ENCODE measurements around the gene RILPL2.

The RILPL2 gene

GRCh38 chr12:123396954-123397353 lies 39.5 kb downstream of the RILPL2 start:
- H3K4me3 ChIP-seq (ENCODE audit: low read depth, low read length), result no peak overlapping the region

DNA sequence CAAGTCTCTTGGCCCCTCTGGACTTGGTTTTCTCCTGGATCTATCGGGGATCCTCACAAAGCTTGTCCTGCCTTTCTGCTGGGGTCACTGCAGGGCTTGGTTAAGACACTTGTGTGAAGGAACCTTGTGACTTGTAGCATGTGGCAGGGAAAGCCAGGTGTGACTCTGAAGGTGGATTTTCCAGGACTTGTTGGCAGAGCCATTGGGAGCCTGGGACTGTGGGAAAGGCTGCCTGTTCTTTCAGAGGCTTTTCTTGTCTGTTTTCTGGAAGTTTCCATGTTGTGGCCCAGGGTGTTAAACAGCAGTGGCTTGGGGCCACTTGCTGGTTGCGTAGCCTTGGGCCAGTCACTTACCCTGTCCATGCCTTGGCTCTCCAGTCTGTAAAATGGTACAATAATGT lies 39.9 kb downstream of the RILPL2 start:
- TF ChIP-seq CTCF (IDR thresholded peaks at IDR 0.05; ENCODE audit: borderline replicate concordance, insufficient read depth, low read depth, low read length), result no peak

More at GRCh38 chr12:123396954-123397353, 39.5 kb downstream of the RILPL2 start:
- TF ChIP-seq CTCF (IDR thresholded peaks at IDR 0.05; ENCODE audit: borderline replicate concordance, insufficient read depth, low read depth, low read length), result no peak

DNA sequence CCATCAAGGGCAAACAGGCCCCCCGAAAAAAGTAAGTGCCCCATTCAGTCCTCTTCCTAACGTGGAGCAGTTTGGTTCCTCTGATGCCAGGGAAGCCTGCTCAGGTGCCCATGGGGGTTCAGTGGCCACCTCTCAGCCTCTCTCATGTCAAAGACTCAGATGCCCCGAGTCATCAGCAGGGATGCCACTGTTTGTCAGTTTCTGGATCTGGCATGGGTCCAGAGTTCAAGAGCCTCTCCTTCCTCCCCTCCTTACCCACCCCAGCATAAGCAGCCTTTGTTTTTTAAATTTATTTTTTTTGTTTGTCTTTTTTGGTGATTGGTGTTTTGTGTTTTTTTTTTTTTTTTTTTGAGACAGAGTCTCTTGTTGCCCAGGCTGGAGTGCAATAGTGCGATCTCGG lies 41.2 kb downstream of the RILPL2 start:
- no peak overlapping the region for H3K4me3 ChIP-seq (ENCODE audit: low read depth, low read length)
- TF ChIP-seq CTCF (IDR thresholded peaks at IDR 0.05; ENCODE audit: borderline replicate concordance, insufficient read depth, low read depth, low read length), result no peak

More for the DNA sequence above, 39.9 kb downstream of the RILPL2 start:
- H3K4me3 ChIP-seq (ENCODE audit: low read depth, low read length), result no peak overlapping the region

- TF ChIP-seq CTCF (IDR thresholded peaks at IDR 0.05; ENCODE audit: borderline replicate concordance, insufficient read depth, low read depth, low read length), result no peak
- no peak overlapping the region for H3K4me3 ChIP-seq (ENCODE audit: low read depth, low read length)
Measured at GRCh38 chr12:123393747-123394146, 42.7 kb downstream of the RILPL2 start.

DNA sequence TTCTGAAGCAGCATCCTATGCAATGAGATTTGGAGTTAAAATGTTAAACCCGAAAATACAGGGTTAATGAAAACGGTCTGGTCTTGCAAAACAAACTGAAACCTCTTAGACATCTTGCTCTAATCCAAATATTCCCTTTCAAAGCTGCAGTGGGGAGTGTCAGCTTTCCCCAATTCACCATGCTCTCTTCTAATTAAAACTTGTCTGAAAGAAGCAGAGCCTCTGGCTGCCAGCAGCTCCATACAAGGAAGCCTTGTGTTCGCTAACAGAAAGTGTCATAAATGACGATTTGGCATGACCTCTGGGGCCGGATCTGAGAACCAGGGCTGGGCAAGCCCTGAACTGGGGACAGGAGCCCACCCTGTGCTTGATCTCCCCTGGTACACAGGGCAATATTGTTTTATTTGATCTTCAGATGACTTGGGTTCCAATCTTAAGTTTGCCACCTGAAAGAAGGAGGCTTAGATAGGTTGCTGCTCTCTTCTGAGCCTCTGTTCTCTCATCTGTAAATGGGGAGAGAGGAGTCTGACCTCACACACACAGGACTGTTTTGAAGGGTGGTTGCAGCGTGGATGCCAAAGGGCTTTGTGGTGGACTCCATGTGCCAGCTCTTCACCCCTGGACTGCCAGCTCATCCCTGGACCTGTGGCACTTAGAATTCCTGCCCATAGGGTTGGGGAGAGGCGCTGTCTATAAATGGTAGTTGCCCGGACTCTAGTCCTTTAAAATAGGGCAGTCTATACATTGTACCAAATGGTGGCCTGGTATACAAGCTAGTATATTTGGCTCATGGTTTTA lies 44.7 kb downstream of the RILPL2 start:
- no peak overlapping the region for H3K4me3 ChIP-seq (ENCODE audit: low read depth, low read length)
- TF ChIP-seq CTCF (IDR thresholded peaks at IDR 0.05; ENCODE audit: borderline replicate concordance, insufficient read depth, low read depth, low read length), result no peak

DNA sequence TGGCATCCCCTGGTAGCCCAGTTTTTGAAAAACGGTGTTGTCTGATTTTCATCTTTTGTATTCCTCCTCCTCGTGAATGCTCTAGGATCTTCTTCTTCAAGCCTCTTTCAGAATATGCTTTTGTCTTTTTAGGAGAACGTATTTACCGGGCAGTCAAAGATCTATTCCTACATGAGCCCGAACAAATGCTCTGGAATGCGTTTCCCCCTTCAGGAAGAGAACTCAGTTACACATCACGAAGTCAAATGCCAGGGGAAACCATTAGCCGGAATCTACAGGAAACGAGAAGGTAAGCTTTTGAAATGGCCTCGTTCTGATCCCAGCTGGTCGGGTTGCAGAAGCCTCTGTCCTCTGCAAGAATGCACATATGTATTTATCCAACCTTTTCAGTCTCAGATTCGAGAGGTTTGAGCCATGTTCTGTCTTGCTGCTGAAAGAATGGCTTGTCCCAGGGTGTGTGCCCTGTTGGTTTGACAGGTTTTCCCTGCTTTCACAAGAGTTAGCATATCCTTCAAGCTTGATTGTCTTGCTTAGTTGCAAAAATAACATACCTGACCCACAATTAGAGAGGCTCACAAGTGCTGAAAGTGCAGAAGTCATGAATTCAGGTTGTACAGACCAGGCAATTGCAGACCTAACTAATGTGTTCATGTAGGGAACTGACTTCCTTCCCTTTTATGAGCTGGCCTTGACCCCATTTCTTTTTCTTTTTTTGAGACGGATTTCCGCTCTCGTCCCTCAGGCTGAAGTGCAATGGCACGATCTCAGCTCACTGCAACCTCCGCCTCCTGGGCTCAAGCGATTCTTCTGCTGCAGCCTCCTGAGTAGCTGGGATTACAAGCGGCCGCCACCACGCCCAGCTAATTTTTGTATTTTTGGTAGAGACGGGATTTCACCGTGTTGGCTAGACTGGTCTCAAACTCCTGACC lies 45.7 kb downstream of the RILPL2 start:
- no peak for TF ChIP-seq CTCF (IDR thresholded peaks at IDR 0.05; ENCODE audit: borderline replicate concordance, insufficient read depth, low read depth, low read length)
- H3K4me3 ChIP-seq (ENCODE audit: low read depth, low read length), result no peak overlapping the region
